AG09309 (cell line): ENCODE data around the gene ADCK1.
"Not testable (repeated sequence)": the region's sequence is repeated elsewhere in the genome, so short reads cannot be mapped to it uniquely, and the experiment has no call there.

ENCODE experiments used
- DNase-seq: peaks from one replicate; pipeline ENCODE4 v3.0.0-alpha.2; 2010; ENCODE audit warnings: low read depth
- H3K4me3 ChIP-seq: 2 replicates; pipeline ENCODE4 v1.5.1; 2011; ENCODE audit warnings: mild to moderate bottlenecking, low read depth, low read length, moderate library complexity; ENCODE audit not compliant: control insufficient read depth
- CTCF ChIP-seq: IDR thresholded peaks from 2 replicates; pipeline ENCODE4 v1.5.1; 2011; ENCODE audit warnings: mild to moderate bottlenecking, low read depth, low read length, inconsistent platforms; ENCODE audit not compliant: insufficient read depth, control insufficient read depth; ENCODE audit errors: missing control alignments

ADCK1 gene

GRCh38 chr14:77763316-77763715 lies 36.6 kb upstream of the ADCK1 start:
- TF ChIP-seq CTCF = no peak
- no peak overlapping the region for H3K4me3 ChIP-seq
- no peak for DNase-seq

GRCh38 chr14:77763978-77764377 lies 35.9 kb upstream of the ADCK1 start:
- DNase-seq = no peak
- no peak overlapping the region for H3K4me3 ChIP-seq
- TF ChIP-seq CTCF = no peak

- H3K4me3 ChIP-seq, DNase-seq: not testable (repeated sequence)
These were observed 31.4 kb upstream of the ADCK1 start for GRCh38 chr14:77768442-77769069.

- DNase-seq, H3K4me3 ChIP-seq: not testable (repeated sequence)
These were observed 25.9 kb upstream of the ADCK1 start for GRCh38 chr14:77773966-77774365.

GRCh38 chr14:77782202-77782601 lies 17.7 kb upstream of the ADCK1 start:
- H3K4me3 ChIP-seq = no peak overlapping the region
- no peak for TF ChIP-seq CTCF
- no peak for DNase-seq

GRCh38 chr14:77786148-77786547 lies 13.8 kb upstream of the ADCK1 start:
- no peak overlapping the region for H3K4me3 ChIP-seq
- TF ChIP-seq CTCF = no peak
- DNase-seq = no peak

- TF ChIP-seq CTCF = no peak
- H3K4me3 ChIP-seq = no peak overlapping the region
- no peak for DNase-seq
These were observed 9.2 kb upstream of the ADCK1 start for GRCh38 chr14:77790566-77791224.

- no peak for DNase-seq
- no peak for TF ChIP-seq CTCF
- H3K4me3 ChIP-seq = no peak overlapping the region
These were observed 8.7 kb upstream of the ADCK1 start for GRCh38 chr14:77791225-77791600.

GRCh38 chr14:77793255-77793654 lies 6.7 kb upstream of the ADCK1 start:
- DNase-seq, H3K4me3 ChIP-seq: not testable (repeated sequence)
